Smooth muscle cell (in vitro differentiated cells): ENCODE results near the gene STK17A. TPM values are rescaled to one million over a fixed set of nuclear protein-coding genes. Genes with fewer than 3 reads are reported as not detected.
A peak's percentile ranks its signal among the peaks of the same experiment; 100 is the strongest.

Experiments
- DNase-seq: peaks from one replicate; lab custom pipeline; 2025; ENCODE audit not compliant: unreplicated experiment; lab: John Stamatoyannopoulos, UW
- H2AFZ ChIP-seq: fragments of 200-600 bp; sonication (generic); 2 replicates; pipeline ENCODE4 v1.6.0; 2016; ENCODE audit warnings: antibody characterized with exemption, low read depth, mild to moderate bottlenecking
- H3F3A ChIP-seq: fragments of 200-600 bp; sonication (generic); 2 replicates; pipeline ENCODE4 v1.6.0; 2017; ENCODE audit warnings: antibody characterized with exemption, low read depth
- H3K27ac ChIP-seq: fragments of 200-600 bp; sonication (generic); 2 replicates; pipeline ENCODE4 v1.5.1; 2016; ENCODE audit warnings: low read depth, mild to moderate bottlenecking
- H3K27me3 ChIP-seq: fragments of 200-600 bp; sonication (generic); 2 replicates; pipeline ENCODE4 v1.6.1; 2016; ENCODE audit warnings: low read depth, mild to moderate bottlenecking
- H3K36me3 ChIP-seq: fragments of 200-600 bp; sonication (generic); 2 replicates; pipeline ENCODE4 v1.5.1; 2016; ENCODE audit warnings: low read depth
- H3K4me1 ChIP-seq: fragments of 200-600 bp; sonication (generic); 2 replicates; pipeline ENCODE4 v1.5.1; 2016; ENCODE audit warnings: low read depth
- H3K4me2 ChIP-seq: fragments of 200-600 bp; sonication (generic); 2 replicates; pipeline ENCODE4 v1.6.0; 2016; ENCODE audit warnings: mild to moderate bottlenecking
- H3K4me3 ChIP-seq: fragments of 200-600 bp; sonication (generic); 2 replicates; pipeline ENCODE4 v1.5.1; 2016; ENCODE audit warnings: mild to moderate bottlenecking
- H3K79me2 ChIP-seq: fragments of 200-600 bp; sonication (generic); 2 replicates; pipeline ENCODE4 v1.6.0; 2016; ENCODE audit warnings: low read depth, mild to moderate bottlenecking
- H3K9ac ChIP-seq: fragments of 200-600 bp; sonication (generic); 2 replicates; pipeline ENCODE4 v1.6.0; 2016; ENCODE audit warnings: low read depth
- H3K9me3 ChIP-seq: fragments of 200-600 bp; sonication (generic); replicated peaks from 2 replicates; pipeline ENCODE4 v1.5.1; 2016; ENCODE audit warnings: low read depth
- H4K20me1 ChIP-seq: fragments of 200-600 bp; sonication (generic); 2 replicates; pipeline ENCODE4 v1.6.0; 2016; ENCODE audit warnings: low read depth
- WGBS: methylation state at CpG from one replicate; pipeline ENCODE4 v1.1.7; 2016; ENCODE audit warnings: low lambda C conversion rate; 5-methylcytosine and 5-hydroxymethylcytosine counted together
- polyA plus RNA-seq: library from polyadenylated mRNA; unstranded; fragments of >200 nt; fragmentation: Nextera tagmentation; extraction: Ambion mirVana; gene quantifications from 2 replicates; pipeline ENCODE4 v1.2.1, GENCODE V29; 2016
- total RNA-seq: library from RNA; depleted of rRNA; stranded (reverse); fragments of >200 nt; gene quantifications from 2 replicates; pipeline ENCODE4 v1.2.3, GENCODE V29; 2014
- TF ChIP-seq, protein P1 (sequence below): fragments of 200-600 bp; sonication (generic); IDR thresholded peaks from 2 replicates; pipeline ENCODE4 v1.5.1; 2017; ENCODE audit warnings: borderline replicate concordance, mild to moderate bottlenecking, antibody characterized with exemption; ENCODE audit not compliant: insufficient read depth, poor library complexity, severe bottlenecking

The STK17A gene
- total RNA-seq (25.5 and 28.2 TPM in 2 replicates), polyA plus RNA-seq (21.0 and 26.8 TPM in 2 replicates)

DNA sequence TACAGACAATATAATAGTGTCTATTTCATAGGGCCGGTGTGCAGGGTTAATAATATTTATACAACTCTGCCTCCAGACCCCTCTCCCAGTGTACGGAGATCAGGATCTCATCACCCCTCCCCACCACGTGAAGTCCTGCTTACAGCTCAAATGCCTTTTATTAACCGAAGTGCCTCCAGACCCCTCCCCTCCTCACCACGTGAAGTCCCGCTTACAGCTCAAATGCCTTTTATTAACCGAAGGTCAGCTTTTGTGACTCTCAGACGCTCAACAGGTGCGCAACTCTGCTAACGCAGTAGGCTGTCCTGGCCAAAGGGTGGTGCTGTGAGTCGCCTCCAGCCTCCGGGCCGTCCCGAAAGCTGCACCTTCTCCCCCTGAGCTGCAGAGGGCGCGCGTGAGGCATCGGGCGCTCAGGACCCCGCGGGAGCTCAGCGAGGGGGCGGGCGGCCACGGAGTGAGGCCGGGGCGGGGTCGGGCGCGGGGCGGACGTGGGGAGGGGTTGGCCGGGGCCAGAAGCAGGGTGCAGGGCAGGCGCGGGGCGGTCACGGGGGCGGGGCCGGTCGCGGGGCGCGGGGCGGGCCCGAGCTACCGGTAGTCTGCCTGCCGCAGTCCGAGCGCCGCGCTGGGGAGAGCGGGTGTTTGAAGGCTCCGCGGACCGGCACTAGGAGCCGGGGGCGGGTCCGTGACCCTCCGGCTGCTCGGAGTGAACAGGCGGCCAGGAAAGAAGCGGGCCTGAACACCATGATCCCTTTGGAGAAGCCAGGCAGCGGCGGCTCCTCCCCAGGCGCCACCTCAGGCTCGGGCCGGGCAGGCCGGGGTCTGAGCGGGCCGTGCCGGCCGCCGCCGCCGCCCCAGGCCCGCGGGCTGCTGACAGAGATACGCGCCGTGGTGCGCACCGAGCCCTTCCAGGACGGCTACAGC, at the start of gene STK17A:
STK17A (plus strand) TSS at position 606 of the 921 bp plus-strand sequence; CDS start at position 742, 136 bp downstream.
- peak within 1 kb of the TSS; percentile 88 for H2AFZ ChIP-seq
- no peaks in the 10 kb centered on the region for H3F3A ChIP-seq
- H3K4me2 ChIP-seq = peak within 1 kb of the TSS; percentile 95
- no peaks in the 10 kb centered on the region for H3K27me3 ChIP-seq
- peaks cover 43% of the 10 kb centered on the region for H4K20me1 ChIP-seq
- H3K4me3 ChIP-seq = peak within 1 kb of the TSS; percentile 97
- peak; percentile 94 for DNase-seq
- peaks cover 37% of the 10 kb centered on the region for H3K79me2 ChIP-seq
- H3K36me3 ChIP-seq = no peaks in the 10 kb centered on the region
- peak within 1 kb of the TSS; percentile 87 for H3K9ac ChIP-seq
- TF ChIP-seq, protein P1, sequence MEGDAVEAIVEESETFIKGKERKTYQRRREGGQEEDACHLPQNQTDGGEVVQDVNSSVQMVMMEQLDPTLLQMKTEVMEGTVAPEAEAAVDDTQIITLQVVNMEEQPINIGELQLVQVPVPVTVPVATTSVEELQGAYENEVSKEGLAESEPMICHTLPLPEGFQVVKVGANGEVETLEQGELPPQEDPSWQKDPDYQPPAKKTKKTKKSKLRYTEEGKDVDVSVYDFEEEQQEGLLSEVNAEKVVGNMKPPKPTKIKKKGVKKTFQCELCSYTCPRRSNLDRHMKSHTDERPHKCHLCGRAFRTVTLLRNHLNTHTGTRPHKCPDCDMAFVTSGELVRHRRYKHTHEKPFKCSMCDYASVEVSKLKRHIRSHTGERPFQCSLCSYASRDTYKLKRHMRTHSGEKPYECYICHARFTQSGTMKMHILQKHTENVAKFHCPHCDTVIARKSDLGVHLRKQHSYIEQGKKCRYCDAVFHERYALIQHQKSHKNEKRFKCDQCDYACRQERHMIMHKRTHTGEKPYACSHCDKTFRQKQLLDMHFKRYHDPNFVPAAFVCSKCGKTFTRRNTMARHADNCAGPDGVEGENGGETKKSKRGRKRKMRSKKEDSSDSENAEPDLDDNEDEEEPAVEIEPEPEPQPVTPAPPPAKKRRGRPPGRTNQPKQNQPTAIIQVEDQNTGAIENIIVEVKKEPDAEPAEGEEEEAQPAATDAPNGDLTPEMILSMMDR = peak; percentile 97
- WGBS = 2% methylated on average over 69 of the region's 83 CpGs
- H3K27ac ChIP-seq = peak within 1 kb of the TSS; percentile 76
- H3K4me1 ChIP-seq = peaks cover 9% of the 10 kb centered on the region
- H3K9me3 ChIP-seq = no peaks in the 10 kb centered on the region

DNA sequence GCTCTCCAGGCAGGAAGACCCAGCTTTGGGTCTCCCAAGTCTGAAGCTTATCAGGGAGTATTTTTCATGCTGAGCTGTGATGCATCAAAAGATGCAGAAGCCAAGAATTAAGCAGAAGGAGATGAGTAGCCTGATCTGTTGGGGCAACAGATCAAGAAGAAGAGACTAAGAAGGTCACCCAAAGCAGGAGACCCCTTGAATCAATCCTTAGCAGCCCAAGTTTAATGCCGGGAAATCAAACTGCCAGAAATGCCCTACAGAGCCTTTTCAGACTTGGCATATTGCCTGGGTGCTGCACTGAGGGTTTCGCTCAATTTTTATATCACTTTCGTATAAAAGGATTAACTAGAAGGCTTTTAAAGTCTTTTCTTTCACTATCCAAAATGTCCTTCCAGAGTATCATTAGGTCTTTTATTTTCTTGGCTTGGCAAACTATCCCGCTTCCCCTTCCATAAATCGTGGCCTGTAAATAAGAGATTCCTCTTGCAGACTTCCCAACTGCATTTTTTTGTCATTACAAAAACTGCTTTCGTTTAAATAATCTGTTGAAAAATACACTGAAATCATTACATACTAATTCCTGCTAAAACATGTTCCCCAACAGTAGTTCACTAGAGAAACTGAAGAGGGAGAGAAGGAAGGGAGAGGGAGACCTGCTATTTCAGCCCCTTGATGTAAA, 49.0 kb upstream of the STK17A start:
- Histone ChIP-seq H3F3A (no peaks in the 10 kb centered on the region), H2AFZ (no peak overlapping the region), H3K79me2 (no peaks in the 10 kb centered on the region), H3K9ac (no peak overlapping the region), H3K36me3 (no peaks in the 10 kb centered on the region), H3K4me3 (no peak overlapping the region), H3K4me1 (peaks cover 11% of the 10 kb centered on the region), H3K27me3 (peaks cover 4% of the 10 kb centered on the region), H3K27ac (no peak overlapping the region), H4K20me1 (no peaks in the 10 kb centered on the region), H3K4me2 (peak overlapping the region; percentile 30), H3K9me3 (no peaks in the 10 kb centered on the region)
- WGBS = 72% methylated on average over 6 of the region's 6 CpGs
- TF ChIP-seq, protein P1 = no peak
- DNase-seq = no peak

DNA sequence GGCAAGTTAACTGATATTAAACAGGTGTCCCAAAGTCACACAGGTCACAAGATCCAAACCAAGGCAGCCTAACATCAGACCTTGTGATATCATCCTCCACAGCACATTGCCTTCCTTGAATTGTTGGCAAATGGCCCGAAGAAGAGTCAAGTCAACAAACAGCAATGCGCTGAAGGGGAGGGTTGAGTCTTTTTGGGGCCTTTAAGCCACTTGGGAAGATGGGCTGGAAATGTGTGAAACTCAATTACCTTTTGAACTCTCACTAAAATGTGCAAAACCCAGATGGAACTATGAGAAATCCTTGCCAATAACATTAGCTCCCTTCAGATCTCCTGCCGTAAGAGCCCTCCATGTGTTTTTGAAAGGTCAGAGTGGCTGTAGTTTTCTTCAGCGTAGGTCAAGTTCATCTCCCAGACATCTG, 47.9 kb upstream of the STK17A start:
- TF ChIP-seq, protein P1 = no peak
- no peaks in the 10 kb centered on the region for H3K9me3 ChIP-seq
- H2AFZ ChIP-seq = no peak overlapping the region
- no peak overlapping the region for H3K4me2 ChIP-seq
- no peaks in the 10 kb centered on the region for H3K36me3 ChIP-seq
- H3K27me3 ChIP-seq = peaks cover 4% of the 10 kb centered on the region
- peaks cover 11% of the 10 kb centered on the region for H3K4me1 ChIP-seq
- no peak for DNase-seq
- H3F3A ChIP-seq = no peaks in the 10 kb centered on the region
- no peaks in the 10 kb centered on the region for H3K79me2 ChIP-seq
- WGBS = 88% methylated on average over 4 of the region's 4 CpGs
- no peak overlapping the region for H3K27ac ChIP-seq
- no peak overlapping the region for H3K9ac ChIP-seq
- H3K4me3 ChIP-seq = no peak overlapping the region
- H4K20me1 ChIP-seq = no peaks in the 10 kb centered on the region
